Epithelial cell of esophagus (primary cell): ENCODE measurements around the gene SSH3.
A peak's percentile ranks its signal among the peaks of the same experiment; 100 is the strongest.

Experiments used
- DNase-seq: peaks from one replicate; pipeline ENCODE4 v3.0.0; 2010; ENCODE audit warnings: low read depth
- H3K4me3 ChIP-seq: 2 replicates; pipeline ENCODE4 v1.5.1; 2011; ENCODE audit warnings: mild to moderate bottlenecking, low read length, control low read depth
- CTCF ChIP-seq: IDR thresholded peaks from 2 replicates; pipeline ENCODE4 v1.5.1; 2011; ENCODE audit warnings: low read depth, mild to moderate bottlenecking, low read length, control low read depth, inconsistent platforms; ENCODE audit not compliant: insufficient read depth; ENCODE audit errors: missing control alignments

Gene SSH3

GRCh38 chr11:67264877-67265632 is 38.3 kb upstream of the SSH3 start:
- peak; percentile 86 for DNase-seq
- H3K4me3 ChIP-seq: no peak overlapping the region
- TF ChIP-seq CTCF: no peak

GRCh38 chr11:67265633-67266448 is 37.5 kb upstream of the SSH3 start:
- peak overlapping the region; percentile 33 for H3K4me3 ChIP-seq
- DNase-seq: peak; percentile 57
- TF ChIP-seq CTCF: peak; percentile 49

- TF ChIP-seq CTCF: no peak
- peak within 1 kb of the TSS; percentile 79 for H3K4me3 ChIP-seq
- DNase-seq: peak; percentile 60
Measured at GRCh38 chr11:67266449-67267187, 36.7 kb upstream of the SSH3 start, which contains the start of gene GRK2. Gene GRK2 (plus strand): TSS chr11:67266473. CDS start chr11:67266700, 227 bp downstream.

- no peak for TF ChIP-seq CTCF
- H3K4me3 ChIP-seq: peak overlapping the region; percentile 79
- no peak for DNase-seq
Measured at GRCh38 chr11:67267188-67268080, 35.9 kb upstream of the SSH3 start.

GRCh38 chr11:67268081-67268961 is 35.0 kb upstream of the SSH3 start:
- H3K4me3 ChIP-seq: peak overlapping the region; percentile 79
- no peak for DNase-seq
- TF ChIP-seq CTCF: no peak
